A549 (cell line): ENCODE results near the gene PZP.

Experiments
- CHD2 ChIP-seq: fragments of 150-350 bp; IDR thresholded peaks from 2 replicates; pipeline ENCODE4 v1.6.1; 2014; ENCODE audit warnings: low read length; ENCODE audit not compliant: partially characterized antibody
- CHD4 ChIP-seq: fragments of 200-600 bp; sonication (generic); IDR thresholded peaks from 2 replicates; pipeline ENCODE4 v1.6.1; 2016; ENCODE audit warnings: antibody characterized with exemption, mild to moderate bottlenecking, borderline replicate concordance
- HDAC2 ChIP-seq: fragments of 200-600 bp; sonication (generic); IDR thresholded peaks from 2 replicates; pipeline ENCODE4 v1.6.1; 2016
- JUN ChIP-seq, 2 experiments: fragments of >200 bp; sonication (Bioruptor Twin); formaldehyde crosslinking; IDR thresholded peaks; 2 replicates in 1 of 2; 3 replicates in 1 of 2; pipeline ENCODE4 v1.6.1; 2016 to 2017
- KDM1A ChIP-seq: fragments of 200-600 bp; sonication (generic); IDR thresholded peaks from 2 replicates; pipeline ENCODE4 v1.6.1; 2016; ENCODE audit warnings: low read depth, mild to moderate bottlenecking
- NFE2L2 ChIP-seq: fragments of 150-350 bp; conservative IDR thresholded peaks from 2 replicates; pipeline ENCODE4 v1.6.1; 2014; ENCODE audit warnings: low read length
- POLR2A ChIP-seq: IDR thresholded peaks from 2 replicates; pipeline ENCODE4 v1.6.1; 2012; ENCODE audit warnings: mild to moderate bottlenecking, low read length
- RCOR1 ChIP-seq: fragments of 150-350 bp; IDR thresholded peaks from 2 replicates; pipeline ENCODE4 v1.6.1; 2014; ENCODE audit warnings: antibody characterized with exemption, low read length, low read depth
- RFX5 ChIP-seq: fragments of 450-650 bp; IDR thresholded peaks from 2 replicates; pipeline ENCODE4 v1.7.1; 2014; ENCODE audit warnings: antibody characterized with exemption, mild to moderate bottlenecking, moderate library complexity
- TP53 ChIP-seq: fragments of 250-450 bp; sonication (Bioruptor Pico); IDR thresholded peaks from 2 replicates; pipeline ENCODE4 v1.5.0; 2021; ENCODE audit warnings: mild to moderate bottlenecking, moderate library complexity
- TF ChIP-seq, protein P1 (sequence below): fragments of >200 bp; sonication (Bioruptor Twin); formaldehyde crosslinking; IDR thresholded peaks from 3 replicates; pipeline ENCODE4 v1.5.1; 2016
- TF ChIP-seq, protein P2 (sequence below): fragments of >200 bp; sonication (Bioruptor Twin); formaldehyde crosslinking; IDR thresholded peaks from 3 replicates; pipeline ENCODE4 v1.6.1; 2016
- TF ChIP-seq, protein P3 (sequence below): IDR thresholded peaks from 2 replicates; pipeline ENCODE4 v1.6.1; 2012

DNA sequence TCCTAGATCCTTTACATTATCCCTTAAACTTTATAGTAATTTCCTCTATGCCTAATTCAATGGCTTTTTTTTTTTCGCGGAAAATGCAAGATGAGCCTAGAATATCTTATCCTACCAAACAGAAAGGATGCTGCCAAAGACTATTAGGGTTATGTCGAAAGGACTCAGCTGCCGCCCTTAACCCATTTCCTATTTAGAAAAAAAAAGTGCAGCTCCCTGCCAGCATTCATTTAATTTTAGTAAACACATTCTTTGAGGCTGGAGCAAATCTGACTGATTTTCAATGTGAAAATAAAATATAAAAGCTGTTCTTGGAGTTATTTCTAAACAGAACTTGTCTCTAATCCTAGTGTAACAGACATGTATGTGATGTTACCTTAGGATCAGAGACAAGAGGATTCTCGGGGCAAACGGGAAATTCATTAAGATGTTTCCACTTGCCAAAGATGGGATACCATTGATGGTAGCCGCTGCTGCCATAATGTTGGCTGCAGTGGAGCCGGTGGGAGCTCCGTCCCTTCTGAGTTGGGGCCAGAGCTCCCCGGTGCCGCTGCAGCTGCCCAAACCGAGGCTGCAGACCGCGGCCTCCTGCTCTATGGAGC lies 84.3 kb downstream of the PZP start:
- TF ChIP-seq CHD2 (no peak), CHD4 (no peak), JUN (IDR thresholded peaks at IDR 0.05) (no peak), TP53 (CRISPR knock-in tag) (no peak), RCOR1 (no peak), NFE2L2 (no peak), POLR2A (no peak), HDAC2 (no peak), RFX5 (no peak), KDM1A (no peak)
- TF ChIP-seq, protein P1, sequence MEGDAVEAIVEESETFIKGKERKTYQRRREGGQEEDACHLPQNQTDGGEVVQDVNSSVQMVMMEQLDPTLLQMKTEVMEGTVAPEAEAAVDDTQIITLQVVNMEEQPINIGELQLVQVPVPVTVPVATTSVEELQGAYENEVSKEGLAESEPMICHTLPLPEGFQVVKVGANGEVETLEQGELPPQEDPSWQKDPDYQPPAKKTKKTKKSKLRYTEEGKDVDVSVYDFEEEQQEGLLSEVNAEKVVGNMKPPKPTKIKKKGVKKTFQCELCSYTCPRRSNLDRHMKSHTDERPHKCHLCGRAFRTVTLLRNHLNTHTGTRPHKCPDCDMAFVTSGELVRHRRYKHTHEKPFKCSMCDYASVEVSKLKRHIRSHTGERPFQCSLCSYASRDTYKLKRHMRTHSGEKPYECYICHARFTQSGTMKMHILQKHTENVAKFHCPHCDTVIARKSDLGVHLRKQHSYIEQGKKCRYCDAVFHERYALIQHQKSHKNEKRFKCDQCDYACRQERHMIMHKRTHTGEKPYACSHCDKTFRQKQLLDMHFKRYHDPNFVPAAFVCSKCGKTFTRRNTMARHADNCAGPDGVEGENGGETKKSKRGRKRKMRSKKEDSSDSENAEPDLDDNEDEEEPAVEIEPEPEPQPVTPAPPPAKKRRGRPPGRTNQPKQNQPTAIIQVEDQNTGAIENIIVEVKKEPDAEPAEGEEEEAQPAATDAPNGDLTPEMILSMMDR = no peak
- TF ChIP-seq, protein P2, sequence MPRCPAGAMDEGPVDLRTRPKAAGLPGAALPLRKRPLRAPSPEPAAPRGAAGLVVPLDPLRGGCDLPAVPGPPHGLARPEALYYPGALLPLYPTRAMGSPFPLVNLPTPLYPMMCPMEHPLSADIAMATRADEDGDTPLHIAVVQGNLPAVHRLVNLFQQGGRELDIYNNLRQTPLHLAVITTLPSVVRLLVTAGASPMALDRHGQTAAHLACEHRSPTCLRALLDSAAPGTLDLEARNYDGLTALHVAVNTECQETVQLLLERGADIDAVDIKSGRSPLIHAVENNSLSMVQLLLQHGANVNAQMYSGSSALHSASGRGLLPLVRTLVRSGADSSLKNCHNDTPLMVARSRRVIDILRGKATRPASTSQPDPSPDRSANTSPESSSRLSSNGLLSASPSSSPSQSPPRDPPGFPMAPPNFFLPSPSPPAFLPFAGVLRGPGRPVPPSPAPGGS = no peak
- TF ChIP-seq, protein P3, sequence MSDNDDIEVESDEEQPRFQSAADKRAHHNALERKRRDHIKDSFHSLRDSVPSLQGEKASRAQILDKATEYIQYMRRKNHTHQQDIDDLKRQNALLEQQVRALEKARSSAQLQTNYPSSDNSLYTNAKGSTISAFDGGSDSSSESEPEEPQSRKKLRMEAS = no peak
